ENCODE results near the gene DPH7.
A peak's percentile ranks its signal among the peaks of the same experiment; 100 is the strongest.
"Not testable (repeated sequence)": the region's sequence is repeated elsewhere in the genome, so short reads cannot be mapped to it uniquely, and the experiment has no call there.

DPH7 gene

GRCh38 chr9:137580209-137580953, 1.7 kb upstream of the DPH7 start:
- DNase-seq = no peak

- DNase-seq = no peak
Observed at GRCh38 chr9:137579259-137579604, 507 bp upstream of the DPH7 start.

GRCh38 chr9:137575716-137576411, 2.9 kb downstream of the DPH7 start:
- DNase-seq = peak; percentile 60

- no peak for DNase-seq
Observed at GRCh38 chr9:137575364-137575715, 3.4 kb downstream of the DPH7 start.

GRCh38 chr9:137574192-137574591, 4.5 kb downstream of the DPH7 start:
- no peak for DNase-seq

GRCh38 chr9:137570566-137570965, 8.2 kb downstream of the DPH7 start:
- DNase-seq = no peak

- no peak for DNase-seq
Observed at GRCh38 chr9:137569609-137570203, 9.0 kb downstream of the DPH7 start.

- DNase-seq = not testable (repeated sequence)
Observed at GRCh38 chr9:137568445-137568844, 10.3 kb downstream of the DPH7 start.

GRCh38 chr9:137564817-137565411, 13.8 kb downstream of the DPH7 start:
- no peak for DNase-seq

- DNase-seq = no peak
Observed at GRCh38 chr9:137564134-137564533, 14.6 kb downstream of the DPH7 start.

- DNase-seq = no peak
Observed at GRCh38 chr9:137558127-137558526, 20.6 kb downstream of the DPH7 start.

- DNase-seq = no peak
Observed at GRCh38 chr9:137556069-137556838, 22.5 kb downstream of the DPH7 start.

GRCh38 chr9:137555179-137555578, 23.5 kb downstream of the DPH7 start:
- no peak for DNase-seq

- no peak for DNase-seq
Observed at GRCh38 chr9:137554349-137554748, 24.4 kb downstream of the DPH7 start.

GRCh38 chr9:137553654-137554053, 25.1 kb downstream of the DPH7 start:
- DNase-seq = not testable (repeated sequence)

- peak; percentile 65 for DNase-seq
Observed at GRCh38 chr9:137552022-137552768, 26.5 kb downstream of the DPH7 start.

- peak; percentile 99 for DNase-seq
Observed at GRCh38 chr9:137551264-137552021, 27.3 kb downstream of the DPH7 start, which contains the start of gene MRPL41. MRPL41 (plus strand) TSS chr9:137551879; CDS start chr9:137552082, 203 bp downstream.

- not testable (repeated sequence) for DNase-seq
Observed at GRCh38 chr9:137550958-137551263, 27.8 kb downstream of the DPH7 start.

- DNase-seq = peak; percentile 81
Observed at GRCh38 chr9:137550231-137550621, 28.5 kb downstream of the DPH7 start, which contains the start of gene PNPLA7. PNPLA7 (minus strand) TSS chr9:137550402; CDS start chr9:137550197, 205 bp downstream.

GRCh38 chr9:137547687-137548543, 30.8 kb downstream of the DPH7 start:
- DNase-seq = no peak

Measured in 8988T (cell line).